GM12865 (cell line): ENCODE measurements around the gene BFSP1.

Experiments used
- DNase-seq: peaks from one replicate; pipeline ENCODE4 v3.0.0; 2010; ENCODE audit warnings: low read depth
- H3K4me3 ChIP-seq: 2 replicates; pipeline ENCODE4 v1.5.1; 2011; ENCODE audit warnings: mild to moderate bottlenecking, low read depth, low read length, control low read depth
- TF ChIP-seq, protein P1 (sequence below): IDR thresholded peaks from 2 replicates; pipeline ENCODE4 v1.5.1; 2011; ENCODE audit warnings: low read length, control low read depth, low read depth, inconsistent platforms; ENCODE audit not compliant: insufficient read depth; ENCODE audit errors: missing control alignments

Gene BFSP1

DNA sequence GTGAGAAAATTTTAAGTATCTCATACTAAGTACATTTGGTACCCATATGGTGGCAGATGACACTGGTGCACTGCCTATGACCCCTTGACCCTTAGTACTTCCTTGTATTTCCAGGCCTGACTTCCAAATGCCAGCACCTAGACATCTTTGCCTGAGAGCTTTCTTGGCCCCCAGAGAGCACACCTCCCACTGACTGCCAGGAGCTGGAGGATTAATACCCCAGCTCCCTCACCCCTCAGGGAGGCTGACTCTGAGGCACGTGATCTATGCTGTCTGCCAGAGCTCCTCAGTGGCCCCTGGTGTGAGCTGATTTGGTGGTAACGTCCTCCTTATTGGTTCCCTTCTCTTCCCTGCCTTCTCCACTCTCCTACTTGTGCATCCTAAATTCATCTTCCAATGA lies 38.0 kb downstream of the BFSP1 start:
- no peak for DNase-seq
- TF ChIP-seq, protein P1, sequence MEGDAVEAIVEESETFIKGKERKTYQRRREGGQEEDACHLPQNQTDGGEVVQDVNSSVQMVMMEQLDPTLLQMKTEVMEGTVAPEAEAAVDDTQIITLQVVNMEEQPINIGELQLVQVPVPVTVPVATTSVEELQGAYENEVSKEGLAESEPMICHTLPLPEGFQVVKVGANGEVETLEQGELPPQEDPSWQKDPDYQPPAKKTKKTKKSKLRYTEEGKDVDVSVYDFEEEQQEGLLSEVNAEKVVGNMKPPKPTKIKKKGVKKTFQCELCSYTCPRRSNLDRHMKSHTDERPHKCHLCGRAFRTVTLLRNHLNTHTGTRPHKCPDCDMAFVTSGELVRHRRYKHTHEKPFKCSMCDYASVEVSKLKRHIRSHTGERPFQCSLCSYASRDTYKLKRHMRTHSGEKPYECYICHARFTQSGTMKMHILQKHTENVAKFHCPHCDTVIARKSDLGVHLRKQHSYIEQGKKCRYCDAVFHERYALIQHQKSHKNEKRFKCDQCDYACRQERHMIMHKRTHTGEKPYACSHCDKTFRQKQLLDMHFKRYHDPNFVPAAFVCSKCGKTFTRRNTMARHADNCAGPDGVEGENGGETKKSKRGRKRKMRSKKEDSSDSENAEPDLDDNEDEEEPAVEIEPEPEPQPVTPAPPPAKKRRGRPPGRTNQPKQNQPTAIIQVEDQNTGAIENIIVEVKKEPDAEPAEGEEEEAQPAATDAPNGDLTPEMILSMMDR: no peak

DNA sequence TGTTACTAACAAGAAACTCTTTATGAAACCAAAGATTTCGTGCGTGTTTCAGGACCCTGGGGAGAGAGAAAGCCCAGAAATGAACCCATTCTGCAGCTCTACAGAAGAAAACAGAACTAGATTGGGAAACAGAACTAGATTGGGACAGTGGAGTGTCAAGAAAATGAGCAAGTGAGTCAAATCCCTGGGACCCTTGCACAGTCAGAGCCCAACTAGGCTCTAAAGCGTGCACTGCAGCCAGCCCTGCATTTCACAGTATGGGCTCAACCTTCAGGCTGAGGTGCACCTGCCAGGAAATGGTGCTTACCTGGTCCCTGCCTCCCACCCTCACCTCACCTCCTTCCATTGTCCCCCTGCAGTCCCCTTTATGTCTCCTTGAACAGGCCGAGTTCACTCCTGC lies 39.7 kb downstream of the BFSP1 start:
- TF ChIP-seq, protein P1: no peak
- H3K4me3 ChIP-seq: no peak overlapping the region
- no peak for DNase-seq

More for the DNA sequence above, 38.0 kb downstream of the BFSP1 start:
- H3K4me3 ChIP-seq: no peak overlapping the region

DNA sequence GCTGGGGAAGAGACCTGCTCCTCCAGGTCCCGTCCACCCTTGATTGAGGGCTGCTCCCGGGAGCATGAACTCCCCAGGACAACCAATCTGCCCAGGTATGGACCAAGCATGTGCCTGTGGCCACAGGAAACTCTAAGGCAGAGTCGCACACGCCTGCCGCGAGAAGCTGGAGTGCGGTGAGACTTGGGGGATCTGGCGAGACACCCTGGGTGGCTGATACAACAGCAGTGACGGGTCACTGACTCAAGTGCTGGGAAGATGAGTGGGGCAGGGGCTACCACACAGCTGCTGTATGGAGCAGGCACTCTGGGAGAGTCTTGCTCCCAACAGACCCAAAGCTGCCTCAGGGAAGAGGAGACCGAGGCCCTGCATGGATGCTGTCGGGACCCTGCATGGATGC lies 40.1 kb downstream of the BFSP1 start:
- TF ChIP-seq, protein P1: no peak
- no peak for DNase-seq
- H3K4me3 ChIP-seq: no peak overlapping the region

DNA sequence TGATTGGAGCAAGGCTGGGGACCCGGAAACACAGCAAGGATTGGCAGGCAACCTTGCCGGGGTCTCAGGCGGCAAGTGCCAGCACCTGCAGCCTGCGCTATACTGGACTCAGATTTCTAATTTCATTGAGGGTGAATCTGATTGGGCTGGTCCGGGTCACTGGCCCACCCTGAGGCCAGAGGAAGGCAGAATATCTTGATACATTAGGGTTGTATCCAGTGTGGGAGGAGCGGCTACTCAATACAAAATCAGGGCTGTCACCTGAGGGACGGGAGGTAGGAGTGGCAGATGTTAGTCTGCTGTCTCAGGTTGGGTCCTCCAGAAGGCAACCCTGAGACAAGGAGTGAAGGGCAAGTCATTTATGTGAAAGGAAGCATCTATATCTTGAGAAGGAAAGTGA lies 40.7 kb downstream of the BFSP1 start:
- TF ChIP-seq, protein P1: no peak
- H3K4me3 ChIP-seq: no peak overlapping the region

DNA sequence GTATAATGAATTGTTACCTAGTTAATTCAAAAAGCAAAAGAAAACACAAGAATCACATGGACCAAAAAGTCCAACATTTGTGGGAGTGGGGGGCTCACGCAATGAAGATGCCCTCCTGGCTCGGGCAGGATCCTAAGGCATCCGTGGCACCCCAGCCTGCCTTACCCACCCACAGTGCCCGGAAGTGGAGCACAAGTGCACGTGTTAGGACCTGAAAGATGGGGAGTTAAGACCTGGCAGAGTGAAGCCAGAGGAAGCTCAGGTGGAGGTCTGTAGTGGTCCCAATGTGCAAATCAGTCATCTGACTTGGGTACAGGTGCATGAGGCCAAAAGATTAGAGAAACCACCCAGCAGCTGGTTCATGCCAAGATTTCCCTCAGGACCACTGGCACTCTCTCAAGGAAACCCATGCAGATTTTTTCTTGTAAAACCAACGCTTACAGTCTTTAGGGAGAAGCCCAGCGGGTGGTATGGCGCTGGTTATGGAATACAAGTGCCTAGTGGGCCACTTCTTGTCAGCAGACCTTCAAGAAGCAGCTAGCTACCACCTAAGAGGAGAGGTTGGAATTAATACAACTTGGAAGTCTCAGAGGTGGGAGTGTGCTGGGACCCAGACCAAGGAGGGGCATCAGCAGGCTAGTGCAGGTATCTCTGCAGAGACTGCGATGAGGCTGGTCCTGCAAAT lies 42.1 kb downstream of the BFSP1 start:
- DNase-seq: no peak
- TF ChIP-seq, protein P1: no peak
- no peak overlapping the region for H3K4me3 ChIP-seq

More for the DNA sequence above, 40.7 kb downstream of the BFSP1 start:
- no peak for DNase-seq

DNA sequence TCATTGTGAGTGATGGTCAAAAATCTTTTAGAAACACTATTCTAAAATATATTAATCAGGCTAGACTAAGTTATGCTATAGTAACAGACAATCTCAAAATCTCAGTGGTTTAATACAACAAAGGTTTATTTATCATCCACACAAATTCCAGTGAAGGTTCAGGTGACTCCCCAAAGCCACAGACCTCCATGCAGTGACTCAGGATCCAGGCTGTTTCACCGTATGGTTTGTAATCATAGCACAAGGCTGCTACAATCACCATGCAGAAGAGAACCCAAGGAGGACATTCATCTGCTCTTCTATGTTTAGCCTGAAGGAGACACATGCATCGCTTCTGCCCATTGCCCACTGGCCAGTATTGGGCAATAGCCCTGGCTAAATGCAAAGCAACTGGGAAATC lies 46.2 kb downstream of the BFSP1 start:
- no peak overlapping the region for H3K4me3 ChIP-seq
- TF ChIP-seq, protein P1: no peak
- no peak for DNase-seq

DNA sequence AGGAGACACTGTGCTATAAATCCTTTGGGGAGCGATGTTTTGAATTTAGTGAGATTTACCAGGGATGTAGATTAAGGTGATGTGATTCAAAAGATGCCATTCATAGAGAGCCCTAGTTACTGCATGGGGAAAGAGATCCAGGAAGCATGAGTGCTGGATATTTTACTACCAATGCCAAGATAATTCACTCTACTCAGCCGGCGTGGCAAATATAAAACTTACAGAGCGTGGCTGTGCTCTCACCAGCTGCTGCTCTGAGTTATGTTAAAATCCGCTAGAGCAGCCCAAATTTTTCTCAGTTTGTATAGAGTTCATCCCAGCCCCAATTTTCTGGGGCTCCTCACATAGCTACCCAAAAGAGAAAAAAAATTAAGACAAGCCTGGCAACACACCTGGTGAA lies 48.6 kb downstream of the BFSP1 start:
- H3K4me3 ChIP-seq: no peak overlapping the region
- DNase-seq: no peak
- TF ChIP-seq, protein P1: no peak
